ENCODE data around the gene MYZAP. TPM values are rescaled to one million over a fixed set of nuclear protein-coding genes. Genes with fewer than 3 reads are reported as not detected.

Gene MYZAP
- polyA plus RNA-seq, 1 donor (not counting 4 experiments of a cell fraction or from before 2014, with no cell fraction given) = 1.8 TPM

DNA sequence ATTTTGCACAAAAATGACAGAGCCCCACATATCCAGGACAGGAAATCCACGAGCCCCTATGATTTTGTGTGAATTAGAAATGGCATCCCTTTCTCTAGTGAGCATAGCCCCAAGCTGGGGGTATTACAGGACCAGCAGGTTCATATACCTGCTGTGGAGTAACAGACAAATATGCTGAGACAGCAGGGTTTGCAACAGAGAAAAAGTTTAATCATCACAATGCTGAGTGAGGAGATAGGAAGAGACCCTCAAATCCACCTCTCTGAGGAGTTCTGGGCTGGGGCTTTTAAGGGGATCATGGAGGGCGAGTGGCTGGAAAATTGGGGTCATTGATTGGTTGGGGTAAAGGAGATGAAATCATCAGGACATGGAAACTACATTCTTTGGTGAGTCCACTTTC lies 8.4 kb upstream of the MYZAP start:
- FAIRE-seq (no peak), DNase-seq (ENCODE audit: low read depth, low spot score) (no peak)
- Histone ChIP-seq H3K36me3 (ENCODE audit: control insufficient read depth in 2 of 2, extremely low read depth in 1 of 2, insufficient read depth in 2 of 2, low read length in 2 of 2) (no peaks in the 10 kb centered on the region), H3K4me3 (ENCODE audit: control insufficient read depth in 2 of 3, extremely low read depth in 1 of 3, insufficient read depth in 2 of 3, low read depth in 1 of 3, low read length in 3 of 3) (no peak overlapping the region), H3K27ac (ENCODE audit: control insufficient read depth, insufficient read depth, low read length) (no peak overlapping the region), H2AFZ (ENCODE audit: control insufficient read depth, low read length) (no peak overlapping the region), H3K4me1 (ENCODE audit: control insufficient read depth, extremely low read depth, insufficient read depth, low read length) (peaks cover 18% of the 10 kb centered on the region), H3K27me3 (ENCODE audit: control insufficient read depth, extremely low read depth, insufficient read depth, low read length) (peaks cover 8% of the 10 kb centered on the region), H3K9me3 (ENCODE audit: control insufficient read depth, low read depth, low read length) (peaks cover 2% of the 10 kb centered on the region), H3K9ac (ENCODE audit: control insufficient read depth, extremely low read depth, insufficient read depth, low read length) (no peak overlapping the region), H3K9me1 (ENCODE audit: control insufficient read depth, extremely low read depth, insufficient read depth, low read length) (no peaks in the 10 kb centered on the region), H3K79me2 (ENCODE audit: control insufficient read depth, insufficient read depth, low read length) (no peaks in the 10 kb centered on the region), H4K20me1 (ENCODE audit: control insufficient read depth, extremely low read depth, insufficient read depth, low read length) (no peaks in the 10 kb centered on the region), H3K4me2 (ENCODE audit: control insufficient read depth, extremely low read depth, insufficient read depth, low read depth, low read length) (no peak overlapping the region)
- TF ChIP-seq EZH2 (IDR thresholded peaks at IDR 0.05; ENCODE audit: low read length) = no peak
- TF ChIP-seq CTCF (optimal IDR thresholded peaks at IDR 0.05 in 1 of 3, IDR thresholded peaks at IDR 0.05 in 1 of 3, conservative IDR thresholded peaks at IDR 0.05 in 1 of 3; ENCODE audit: extremely low read depth in 1 of 3, insufficient read depth in 2 of 3, low read length in 3 of 3) = no peak
- dilution Hi-C loops (cut with MboI; ENCODE audit: extremely low pct_ligation_motif_present, low sequenced_read_pairs) = no loop called here

DNA sequence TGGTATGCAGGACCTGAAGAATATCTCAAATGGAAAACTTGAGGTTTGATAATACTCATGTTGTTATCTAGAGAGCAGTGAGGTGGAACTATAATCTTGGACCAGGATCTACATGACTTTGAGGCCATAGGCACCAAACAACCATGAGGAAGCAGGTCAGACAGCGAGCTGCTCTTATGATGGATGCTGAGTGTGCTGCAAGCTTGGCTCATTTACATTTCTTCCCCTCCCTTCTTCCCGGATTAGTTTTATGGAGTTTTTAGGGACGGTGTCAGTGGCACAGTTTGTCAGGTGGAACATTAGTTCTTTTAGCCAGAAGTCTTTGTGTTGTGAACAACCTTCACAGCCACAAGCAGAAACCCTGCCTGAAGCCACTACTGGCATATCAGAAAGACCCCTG lies 8.0 kb upstream of the MYZAP start:
- Histone ChIP-seq H2AFZ (ENCODE audit: control insufficient read depth, low read length) (no peak overlapping the region), H3K4me1 (ENCODE audit: control insufficient read depth, extremely low read depth, insufficient read depth, low read length) (peaks cover 21% of the 10 kb centered on the region), H3K27me3 (ENCODE audit: control insufficient read depth, extremely low read depth, insufficient read depth, low read length) (peaks cover 8% of the 10 kb centered on the region), H3K4me3 (ENCODE audit: control insufficient read depth in 2 of 3, extremely low read depth in 1 of 3, insufficient read depth in 2 of 3, low read depth in 1 of 3, low read length in 3 of 3) (no peak overlapping the region), H3K4me2 (ENCODE audit: control insufficient read depth, extremely low read depth, insufficient read depth, low read depth, low read length) (no peak overlapping the region), H3K9ac (ENCODE audit: control insufficient read depth, extremely low read depth, insufficient read depth, low read length) (no peak overlapping the region), H3K36me3 (ENCODE audit: control insufficient read depth in 2 of 2, extremely low read depth in 1 of 2, insufficient read depth in 2 of 2, low read length in 2 of 2) (no peaks in the 10 kb centered on the region), H3K79me2 (ENCODE audit: control insufficient read depth, insufficient read depth, low read length) (no peaks in the 10 kb centered on the region), H3K27ac (ENCODE audit: control insufficient read depth, insufficient read depth, low read length) (no peak overlapping the region), H4K20me1 (ENCODE audit: control insufficient read depth, extremely low read depth, insufficient read depth, low read length) (no peaks in the 10 kb centered on the region), H3K9me1 (ENCODE audit: control insufficient read depth, extremely low read depth, insufficient read depth, low read length) (no peaks in the 10 kb centered on the region), H3K9me3 (ENCODE audit: control insufficient read depth, low read depth, low read length) (peaks cover 2% of the 10 kb centered on the region)
- dilution Hi-C loops (cut with MboI; ENCODE audit: extremely low pct_ligation_motif_present, low sequenced_read_pairs) = no loop called here
- TF ChIP-seq CTCF (optimal IDR thresholded peaks at IDR 0.05 in 1 of 3, IDR thresholded peaks at IDR 0.05 in 1 of 3, conservative IDR thresholded peaks at IDR 0.05 in 1 of 3; ENCODE audit: extremely low read depth in 1 of 3, insufficient read depth in 2 of 3, low read length in 3 of 3) = no peak
- no peak for TF ChIP-seq EZH2 (IDR thresholded peaks at IDR 0.05; ENCODE audit: low read length)
- FAIRE-seq (peak; percentile 53), DNase-seq (ENCODE audit: low read depth, low spot score) (no peak)
